Neural progenitor cell (in vitro differentiated cells): ENCODE results near the gene MAGI1. TPM values are rescaled to one million over a fixed set of nuclear protein-coding genes. Genes with fewer than 3 reads are reported as not detected.

Experiments
- DNase-seq: peaks from one replicate; pipeline ENCODE4 v3.0.0-alpha.2; 2016; ENCODE audit warnings: low spot score
- H2AFZ ChIP-seq: fragments of 200-600 bp; sonication (generic); replicated peaks from 2 replicates; pipeline ENCODE4 v1.6.1; 2016; ENCODE audit warnings: antibody characterized with exemption
- H3F3A ChIP-seq: fragments of 200-600 bp; sonication (generic); 2 replicates; pipeline ENCODE4 v1.6.1; 2016; ENCODE audit warnings: antibody characterized with exemption, low read depth
- H3K27ac ChIP-seq: fragments of 200-600 bp; sonication (generic); 2 replicates; pipeline ENCODE4 v1.5.1; 2016; ENCODE audit warnings: mild to moderate bottlenecking
- H3K27me3 ChIP-seq: fragments of 200-600 bp; sonication (generic); 2 replicates; pipeline ENCODE4 v1.6.1; 2016; ENCODE audit warnings: mild to moderate bottlenecking, moderate library complexity
- H3K36me3 ChIP-seq: fragments of 200-600 bp; sonication (generic); 2 replicates; pipeline ENCODE4 v1.5.1; 2016
- H3K4me1 ChIP-seq: fragments of 200-600 bp; sonication (generic); 2 replicates; pipeline ENCODE4 v1.6.1; 2016; ENCODE audit warnings: mixed run types
- H3K4me2 ChIP-seq: fragments of 200-600 bp; sonication (generic); 2 replicates; pipeline ENCODE4 v1.6.1; 2016
- H3K4me3 ChIP-seq: fragments of 200-600 bp; sonication (generic); 2 replicates; pipeline ENCODE4 v1.5.1; 2016
- H3K79me2 ChIP-seq: fragments of 200-600 bp; sonication (generic); 2 replicates; pipeline ENCODE4 v1.6.1; 2016; ENCODE audit warnings: low read depth
- H3K9ac ChIP-seq: fragments of 200-600 bp; sonication (generic); 2 replicates; pipeline ENCODE4 v1.6.1; 2016
- H3K9me3 ChIP-seq: fragments of 200-600 bp; sonication (generic); 2 replicates; pipeline ENCODE4 v1.5.1; 2016; ENCODE audit warnings: low read depth
- H4K20me1 ChIP-seq: fragments of 200-600 bp; sonication (generic); 2 replicates; pipeline ENCODE4 v1.6.1; 2016; ENCODE audit warnings: low read depth
- H3K27ac Mint-ChIP-seq: 3 replicates; pipeline ENCODE4 v1.8.0; 2021; ENCODE audit warnings: mixed read lengths
- H3K27me3 Mint-ChIP-seq: 2 replicates; pipeline ENCODE4 v1.8.0; 2022; ENCODE audit warnings: low read depth, mild to moderate bottlenecking, inconsistent platforms, moderate library complexity, mixed read lengths; ENCODE audit not compliant: insufficient read depth
- H3K36me3 Mint-ChIP-seq: 3 replicates; pipeline ENCODE4 v1.8.0; 2021; ENCODE audit warnings: mixed read lengths
- H3K4me1 Mint-ChIP-seq: 3 replicates; pipeline ENCODE4 v1.8.0; 2021; ENCODE audit warnings: mixed read lengths
- H3K4me3 Mint-ChIP-seq: 3 replicates; pipeline ENCODE4 v1.8.0; 2021; ENCODE audit warnings: mild to moderate bottlenecking, moderate library complexity, mixed read lengths
- H3K9me3 Mint-ChIP-seq: 3 replicates; pipeline ENCODE4 v1.8.0; 2020; ENCODE audit warnings: mixed read lengths
- EZH2 ChIP-seq: fragments of 200-600 bp; sonication (generic); IDR thresholded peaks from 2 replicates; pipeline ENCODE4 v1.6.1; 2017; ENCODE audit warnings: antibody characterized with exemption, mild to moderate bottlenecking, moderate library complexity
- EZH2phosphoT487 ChIP-seq: fragments of 200-600 bp; sonication (generic); IDR thresholded peaks from 2 replicates; pipeline ENCODE4 v1.6.1; 2017; ENCODE audit warnings: antibody characterized with exemption
- total RNA-seq: library from RNA; depleted of rRNA; stranded (reverse); fragments of >200 nt; gene quantifications from 2 replicates; pipeline ENCODE4 v1.2.3, GENCODE V29; 2015; ENCODE audit warnings: low replicate concordance
- TF ChIP-seq, protein P1 (sequence below): fragments of 200-600 bp; sonication (generic); IDR thresholded peaks from 2 replicates; pipeline ENCODE4 v1.5.1; 2017; ENCODE audit warnings: antibody characterized with exemption, mild to moderate bottlenecking

Gene MAGI1
- total RNA-seq, 1 donor from 2014 or later: 40.6 TPM

DNA sequence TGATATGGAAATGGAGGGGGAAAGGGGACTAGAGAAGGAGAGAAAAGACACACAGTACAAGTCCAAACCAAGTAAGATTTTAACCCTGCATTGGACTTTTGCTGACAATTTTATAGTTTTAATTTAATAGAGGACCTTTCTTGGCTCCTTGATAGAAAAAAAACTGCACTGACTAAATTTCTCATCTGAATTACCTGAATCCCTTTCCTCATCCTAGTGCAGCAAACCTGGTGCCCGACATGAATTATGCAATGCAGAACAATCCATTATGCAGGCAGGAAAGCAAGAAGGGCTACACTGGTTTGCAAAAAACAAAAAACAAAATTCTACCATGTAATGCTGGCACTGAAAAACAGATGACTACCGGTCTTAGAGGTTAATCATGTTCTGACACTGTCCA is 15.5 kb downstream of the MAGI1 start:
- Histone ChIP-seq H3K36me3 (no peaks in the 10 kb centered on the region), H3K27ac (no peak overlapping the region), H3K4me1 (peaks cover 13% of the 10 kb centered on the region), H3K4me2 (no peak overlapping the region), H3K9ac (no peak overlapping the region), H3K79me2 (peaks cover 93% of the 10 kb centered on the region), H3K4me3 (no peak overlapping the region), H3F3A (no peaks in the 10 kb centered on the region), H2AFZ (no peak overlapping the region), H3K9me3 (no peaks in the 10 kb centered on the region), H3K27me3 (no peaks in the 10 kb centered on the region), H4K20me1 (peaks cover 22% of the 10 kb centered on the region)
- Mint-ChIP-seq H3K36me3 (peaks cover 2% of the 10 kb centered on the region), H3K27me3 (no peaks in the 10 kb centered on the region), H3K4me1 (peaks cover 5% of the 10 kb centered on the region), H3K4me3 (no peak overlapping the region), H3K9me3 (no peaks in the 10 kb centered on the region), H3K27ac (no peak overlapping the region)
- TF ChIP-seq EZH2 (no peak), EZH2phosphoT487 (no peak)
- TF ChIP-seq, protein P1, sequence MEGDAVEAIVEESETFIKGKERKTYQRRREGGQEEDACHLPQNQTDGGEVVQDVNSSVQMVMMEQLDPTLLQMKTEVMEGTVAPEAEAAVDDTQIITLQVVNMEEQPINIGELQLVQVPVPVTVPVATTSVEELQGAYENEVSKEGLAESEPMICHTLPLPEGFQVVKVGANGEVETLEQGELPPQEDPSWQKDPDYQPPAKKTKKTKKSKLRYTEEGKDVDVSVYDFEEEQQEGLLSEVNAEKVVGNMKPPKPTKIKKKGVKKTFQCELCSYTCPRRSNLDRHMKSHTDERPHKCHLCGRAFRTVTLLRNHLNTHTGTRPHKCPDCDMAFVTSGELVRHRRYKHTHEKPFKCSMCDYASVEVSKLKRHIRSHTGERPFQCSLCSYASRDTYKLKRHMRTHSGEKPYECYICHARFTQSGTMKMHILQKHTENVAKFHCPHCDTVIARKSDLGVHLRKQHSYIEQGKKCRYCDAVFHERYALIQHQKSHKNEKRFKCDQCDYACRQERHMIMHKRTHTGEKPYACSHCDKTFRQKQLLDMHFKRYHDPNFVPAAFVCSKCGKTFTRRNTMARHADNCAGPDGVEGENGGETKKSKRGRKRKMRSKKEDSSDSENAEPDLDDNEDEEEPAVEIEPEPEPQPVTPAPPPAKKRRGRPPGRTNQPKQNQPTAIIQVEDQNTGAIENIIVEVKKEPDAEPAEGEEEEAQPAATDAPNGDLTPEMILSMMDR: no peak
- no peak for DNase-seq

DNA sequence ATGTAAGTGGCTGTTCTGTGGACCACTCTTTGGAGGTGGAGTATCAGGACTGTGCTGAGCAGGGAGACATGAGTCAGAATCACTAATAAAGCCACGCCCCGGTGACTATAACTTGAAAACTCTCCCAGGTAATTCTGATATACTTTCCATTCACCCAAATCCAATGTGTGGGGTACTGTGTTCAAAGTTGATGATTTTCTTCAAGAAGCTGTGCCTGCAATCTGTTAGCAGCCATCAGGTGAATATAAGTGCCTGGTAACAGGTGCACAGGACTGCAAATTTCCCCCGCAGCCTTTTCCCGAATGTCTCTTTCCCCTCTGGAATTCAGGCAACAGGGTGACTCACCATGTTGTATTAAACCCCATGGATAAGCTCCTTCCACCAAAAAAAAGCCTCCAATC is 17.0 kb downstream of the MAGI1 start:
- no peaks in the 10 kb centered on the region for H3K27me3 Mint-ChIP-seq
- Histone ChIP-seq H3K36me3 (no peaks in the 10 kb centered on the region), H3F3A (no peaks in the 10 kb centered on the region), H3K79me2 (peaks cover 97% of the 10 kb centered on the region), H3K9me3 (no peaks in the 10 kb centered on the region), H4K20me1 (peaks cover 29% of the 10 kb centered on the region), H3K9ac (no peak overlapping the region), H2AFZ (no peak overlapping the region), H3K27ac (no peak overlapping the region), H3K4me1 (peaks cover 22% of the 10 kb centered on the region), H3K4me2 (no peak overlapping the region), H3K27me3 (no peaks in the 10 kb centered on the region), H3K4me3 (no peak overlapping the region)
- TF ChIP-seq, protein P1: no peak
- TF ChIP-seq EZH2phosphoT487 (no peak), EZH2 (no peak)
- H3K36me3 Mint-ChIP-seq: peaks cover 2% of the 10 kb centered on the region
- peaks cover 13% of the 10 kb centered on the region for H3K4me1 Mint-ChIP-seq
- no peak for DNase-seq
- no peaks in the 10 kb centered on the region for H3K9me3 Mint-ChIP-seq
- H3K27ac Mint-ChIP-seq: no peak overlapping the region
- H3K4me3 Mint-ChIP-seq: no peak overlapping the region

DNA sequence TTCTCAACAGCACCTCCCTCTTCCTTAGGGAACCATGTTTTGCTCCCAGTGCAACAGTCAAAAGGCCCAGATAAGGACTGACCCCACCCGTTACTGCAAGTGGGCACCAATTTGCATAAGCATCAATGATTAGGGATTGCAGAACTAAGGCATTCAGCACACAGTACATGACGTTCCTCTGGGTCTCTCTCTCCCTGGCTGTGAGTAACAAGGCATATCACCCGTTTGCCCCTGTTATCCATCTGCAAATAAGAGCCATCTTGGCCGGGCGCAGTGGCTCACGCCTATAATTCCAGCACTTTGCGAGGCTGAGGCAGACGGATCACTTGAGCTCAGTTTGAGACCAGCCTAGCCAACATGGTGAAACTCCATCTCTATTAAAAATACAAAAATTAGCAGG is 18.8 kb downstream of the MAGI1 start:
- DNase-seq: no peak
- Histone ChIP-seq H2AFZ (no peak overlapping the region), H3K79me2 (peaks cover 96% of the 10 kb centered on the region), H4K20me1 (peaks cover 40% of the 10 kb centered on the region), H3K4me1 (peaks cover 22% of the 10 kb centered on the region), H3F3A (no peaks in the 10 kb centered on the region), H3K4me3 (no peak overlapping the region), H3K27me3 (no peaks in the 10 kb centered on the region), H3K36me3 (no peaks in the 10 kb centered on the region), H3K9me3 (no peaks in the 10 kb centered on the region), H3K9ac (no peak overlapping the region), H3K4me2 (no peak overlapping the region), H3K27ac (no peak overlapping the region)
- peaks cover 2% of the 10 kb centered on the region for H3K36me3 Mint-ChIP-seq
- H3K27ac Mint-ChIP-seq: no peak overlapping the region
- H3K9me3 Mint-ChIP-seq: no peaks in the 10 kb centered on the region
- no peak overlapping the region for H3K4me3 Mint-ChIP-seq
- TF ChIP-seq, protein P1: no peak
- TF ChIP-seq EZH2phosphoT487: no peak
- TF ChIP-seq EZH2: no peak
- H3K4me1 Mint-ChIP-seq: peaks cover 17% of the 10 kb centered on the region
- no peaks in the 10 kb centered on the region for H3K27me3 Mint-ChIP-seq
